Activated CD4-positive, alpha-beta T cell treated with anti-CD3 and anti-CD28 coated beads, Interleukin-2, Interleukin-6, amounts not matched to agents 100 ng/mL and 50 ng/mL, durations not matched to agents 16 hours and 8 hours (primary cell): ENCODE data around the gene SERPINA12.
"Not testable (repeated sequence)": the region's sequence is repeated elsewhere in the genome, so short reads cannot be mapped to it uniquely, and the experiment has no call there.

Experiments
- DNase-seq: peaks from one replicate; pipeline ENCODE4 v3.0.0-alpha.2; 2020

Gene SERPINA12

GRCh38 chr14:94535506-94535905, 26.2 kb upstream of the SERPINA12 start:
- no peak for DNase-seq

DNA sequence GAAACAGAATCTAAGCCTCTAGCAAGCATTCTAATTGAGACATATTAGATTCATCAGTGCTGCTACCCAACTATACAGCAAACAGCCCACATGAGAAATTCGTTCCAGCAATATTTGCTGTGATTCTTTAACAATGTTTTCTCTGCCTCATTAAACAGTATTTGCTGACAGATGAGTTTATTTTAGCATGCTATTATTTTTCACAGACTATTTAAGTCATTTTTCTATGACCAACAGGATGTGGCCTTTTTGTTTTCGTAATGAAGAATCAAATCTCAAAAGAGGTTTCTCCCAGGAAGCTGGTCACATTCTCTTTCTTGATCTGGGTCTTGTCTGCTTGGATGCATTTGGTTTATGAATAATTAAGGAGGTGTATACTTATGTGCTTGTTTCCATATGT, 23.2 kb upstream of the SERPINA12 start:
- DNase-seq: no peak

- no peak for DNase-seq
These were observed 21.9 kb upstream of the SERPINA12 start for GRCh38 chr14:94531187-94531586.

DNA sequence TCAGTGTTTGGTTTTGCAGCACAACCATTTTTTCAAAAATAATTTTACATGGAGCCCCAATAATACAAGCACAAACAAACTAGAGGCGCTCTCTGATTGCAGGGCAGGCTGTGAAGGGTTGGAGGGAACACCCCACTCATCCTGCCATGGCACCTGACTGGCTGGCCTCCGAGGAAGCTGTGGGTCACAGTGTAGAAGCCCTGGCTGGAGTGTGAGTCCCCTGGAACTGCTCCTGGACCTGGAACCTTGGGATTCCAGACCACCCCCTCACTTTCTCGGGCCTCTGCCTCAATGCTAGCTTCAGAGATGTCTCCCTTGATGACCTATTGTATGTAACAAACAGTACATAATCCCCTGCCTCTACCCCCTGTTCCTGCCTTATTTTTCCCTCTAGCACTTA, 14.8 kb upstream of the SERPINA12 start:
- no peak for DNase-seq

- no peak for DNase-seq
These were observed 14.0 kb upstream of the SERPINA12 start for GRCh38 chr14:94523265-94523664.

- no peak for DNase-seq
These were observed 13.0 kb upstream of the SERPINA12 start for GRCh38 chr14:94522115-94522724.

DNA sequence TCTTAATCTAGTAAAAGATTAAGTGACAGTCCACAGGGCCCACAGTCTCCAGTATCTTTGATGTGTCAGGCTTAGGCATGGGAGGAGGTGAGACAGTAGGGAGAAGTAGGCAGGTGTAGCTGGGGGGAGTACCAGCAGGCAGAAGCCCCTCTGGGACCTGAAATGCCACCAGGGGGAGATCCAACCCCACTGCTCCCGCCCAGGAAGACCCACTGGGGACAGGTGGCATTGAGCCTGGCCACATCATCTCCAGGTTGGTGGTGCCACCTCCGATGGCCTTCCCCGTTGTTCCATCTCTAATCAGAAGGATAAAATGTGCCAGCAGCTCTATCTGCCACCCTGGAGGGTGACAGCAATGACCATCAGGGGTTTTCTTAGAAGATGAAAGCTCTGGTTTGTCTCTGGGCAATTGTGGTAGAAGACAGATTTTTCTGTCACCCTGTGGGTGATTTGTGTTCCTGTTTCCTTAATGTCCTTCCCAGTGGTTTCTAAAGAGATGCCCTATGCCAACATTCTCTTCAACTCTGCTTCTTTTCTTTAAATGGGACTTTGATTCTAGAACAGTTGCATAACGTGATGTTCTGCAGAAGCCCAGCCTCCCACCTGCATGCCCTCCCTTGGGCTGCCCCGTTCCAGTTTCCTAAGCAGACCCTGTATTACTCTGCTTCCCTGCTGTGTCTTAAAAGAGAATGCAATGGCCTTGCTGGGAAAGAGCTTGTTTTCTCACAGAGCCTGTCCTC, 12.3 kb upstream of the SERPINA12 start:
- DNase-seq: no peak

DNA sequence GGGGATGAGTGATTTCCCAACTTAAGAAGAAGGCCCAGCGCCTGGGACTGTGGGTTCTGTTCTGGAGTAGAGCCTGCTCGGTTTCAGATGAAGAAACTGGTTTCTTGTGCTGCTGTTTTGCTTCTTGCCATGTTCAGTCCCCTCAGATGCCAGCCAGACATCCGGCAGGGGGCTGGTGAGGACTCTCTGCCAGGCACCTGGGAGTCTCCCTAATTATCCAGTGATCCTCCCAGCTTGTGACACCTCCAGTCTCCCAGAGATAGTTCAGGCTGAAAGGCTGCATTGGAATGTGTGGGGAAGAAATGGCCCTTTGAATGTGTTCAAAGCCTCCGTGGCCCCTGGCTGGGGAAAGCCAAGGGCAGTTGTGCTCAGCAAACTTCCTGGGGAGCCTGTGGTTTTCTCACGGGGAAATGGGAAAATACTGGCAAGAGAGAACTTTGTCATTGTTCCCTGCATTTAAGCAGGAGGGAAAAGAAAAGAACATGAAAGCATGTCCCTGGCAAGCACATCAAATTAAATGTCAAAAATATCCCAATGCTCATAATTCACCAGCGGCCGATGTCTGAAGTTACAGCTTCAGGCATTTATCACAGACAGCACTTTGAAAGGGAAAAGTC, 8.5 kb upstream of the SERPINA12 start:
- DNase-seq: no peak

DNA sequence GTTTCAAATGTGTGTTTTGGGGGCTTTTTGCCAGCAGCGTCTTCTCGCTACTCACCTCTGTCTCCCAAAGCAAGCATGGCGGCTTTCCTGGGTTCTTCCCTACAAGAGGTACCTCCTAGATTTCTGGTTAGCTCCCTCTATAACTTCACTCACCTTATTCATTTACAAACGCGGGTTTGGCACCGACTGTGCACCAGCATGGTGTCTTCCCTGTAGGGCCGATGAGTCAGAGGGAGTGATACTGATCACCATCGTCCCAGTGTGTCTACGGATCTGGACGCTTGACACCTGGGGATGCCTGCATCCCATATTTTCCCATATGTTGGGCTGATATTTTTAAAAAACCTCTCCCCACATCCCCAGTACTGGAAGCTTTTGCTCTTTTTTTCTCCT, 8.0 kb upstream of the SERPINA12 start:
- DNase-seq: no peak

GRCh38 chr14:94515856-94516255, 6.6 kb upstream of the SERPINA12 start:
- no peak for DNase-seq

- DNase-seq: no peak
These were observed 6.2 kb upstream of the SERPINA12 start for GRCh38 chr14:94515426-94515825.

GRCh38 chr14:94514351-94514750, 5.1 kb upstream of the SERPINA12 start:
- no peak for DNase-seq

GRCh38 chr14:94510481-94510880, 1.2 kb upstream of the SERPINA12 start:
- DNase-seq: not testable (repeated sequence)

- DNase-seq: no peak
These were observed 3.6 kb downstream of the SERPINA12 start for GRCh38 chr14:94505641-94506040.

DNA sequence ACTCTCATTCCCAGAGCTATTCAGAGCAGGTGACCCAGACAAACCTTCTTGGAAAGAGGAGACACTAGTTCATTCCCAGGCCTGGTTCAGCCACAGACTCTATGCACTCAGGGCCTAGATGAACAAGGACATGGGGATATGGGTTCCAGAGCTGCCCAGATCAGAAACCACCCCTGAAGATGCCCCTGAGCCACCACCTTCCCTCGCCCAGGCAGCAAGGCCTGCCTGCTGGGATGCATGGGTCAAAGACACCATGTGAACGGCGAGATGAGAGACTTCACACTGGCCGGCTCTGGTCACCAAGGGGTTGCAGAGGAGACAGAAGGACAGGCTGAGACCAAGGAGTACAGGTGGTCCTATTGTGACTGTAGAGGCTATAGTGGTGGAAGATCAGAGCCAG, 4.1 kb downstream of the SERPINA12 start:
- no peak for DNase-seq

DNA sequence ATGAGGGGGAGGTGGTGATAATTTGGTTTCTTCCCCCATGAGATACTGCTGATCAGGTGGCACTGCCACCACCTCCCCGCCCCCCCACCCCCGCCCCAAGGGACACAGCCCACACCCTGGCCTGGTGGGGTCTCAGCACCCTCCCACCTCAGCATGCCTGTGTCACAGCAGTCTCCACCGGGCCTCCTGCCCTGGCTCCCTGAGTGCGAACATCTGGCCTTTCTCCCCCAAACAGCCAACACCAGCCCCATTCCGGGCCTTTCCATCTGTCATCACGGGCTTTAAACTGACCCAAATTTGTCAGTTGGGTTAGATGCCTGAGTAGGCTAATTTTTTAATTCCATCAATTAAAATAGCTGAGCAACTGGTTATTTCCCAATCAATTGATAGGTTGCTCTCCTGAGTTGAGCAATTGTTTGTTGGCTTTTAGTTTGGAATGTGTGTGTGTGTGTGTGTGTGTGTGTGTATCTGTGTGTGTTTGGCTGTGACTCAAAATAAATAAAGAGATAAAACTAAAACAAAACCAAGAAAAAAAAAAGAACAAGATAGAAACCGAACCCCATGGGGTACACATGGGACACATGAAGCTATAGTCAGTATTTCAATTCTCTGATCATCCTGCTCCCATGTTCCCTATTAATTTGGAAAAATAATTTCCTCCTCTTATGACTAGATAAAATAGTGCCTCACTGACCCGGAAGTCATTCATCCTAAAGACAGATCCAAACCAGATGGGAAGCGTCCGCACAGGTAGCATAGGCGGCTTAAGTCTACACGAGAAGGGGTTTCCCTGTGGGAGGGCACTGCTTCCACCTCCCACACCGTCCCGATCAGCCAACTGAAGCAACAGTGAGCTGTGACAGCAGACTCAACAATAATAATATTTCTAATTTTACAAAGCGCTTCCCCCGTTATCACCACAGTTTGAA, 7.4 kb downstream of the SERPINA12 start:
- no peak for DNase-seq

DNA sequence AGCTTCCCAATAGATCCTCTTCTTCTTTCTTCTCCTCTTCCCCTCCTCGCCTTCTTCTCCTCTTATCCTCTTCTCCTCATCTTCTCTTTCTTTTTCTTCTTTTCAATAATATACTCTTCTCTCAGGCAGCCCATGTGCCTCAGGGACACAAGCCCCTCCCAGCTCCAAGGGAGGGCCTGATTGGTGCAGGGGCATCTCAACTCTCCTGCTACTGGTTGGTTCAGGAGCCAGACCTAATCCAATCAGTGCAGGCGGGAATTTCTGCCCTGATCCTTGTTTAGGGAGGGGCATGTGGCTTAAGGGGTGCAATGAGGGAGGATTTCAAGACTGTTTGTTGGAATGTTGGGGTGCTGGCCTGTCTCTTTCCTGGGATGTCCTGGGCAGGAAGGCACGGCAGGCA, 9.0 kb downstream of the SERPINA12 start:
- no peak for DNase-seq

GRCh38 chr14:94499673-94500072, 9.6 kb downstream of the SERPINA12 start:
- DNase-seq: no peak

DNA sequence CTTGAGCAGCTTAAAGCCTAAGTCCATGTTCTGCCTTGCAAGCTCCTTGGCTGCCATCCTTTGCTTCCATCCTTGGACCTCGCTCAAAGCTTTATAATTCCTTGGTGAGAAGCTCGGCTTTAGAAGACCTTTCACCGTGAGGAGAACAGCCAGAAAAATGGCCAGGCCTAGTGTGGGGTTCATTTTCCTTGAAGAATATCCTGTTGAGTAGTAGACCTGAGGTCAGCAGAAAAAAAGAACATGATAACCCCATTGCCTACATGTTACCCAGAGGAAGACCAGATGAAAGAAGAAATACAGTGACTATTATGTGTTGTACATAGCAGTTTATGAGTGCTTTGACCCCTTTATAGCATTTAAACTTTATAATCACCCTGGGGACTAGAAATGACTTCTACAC, 11.1 kb downstream of the SERPINA12 start:
- DNase-seq: no peak

- DNase-seq: no peak
These were observed 15.2 kb downstream of the SERPINA12 start for GRCh38 chr14:94494085-94494484.

DNA sequence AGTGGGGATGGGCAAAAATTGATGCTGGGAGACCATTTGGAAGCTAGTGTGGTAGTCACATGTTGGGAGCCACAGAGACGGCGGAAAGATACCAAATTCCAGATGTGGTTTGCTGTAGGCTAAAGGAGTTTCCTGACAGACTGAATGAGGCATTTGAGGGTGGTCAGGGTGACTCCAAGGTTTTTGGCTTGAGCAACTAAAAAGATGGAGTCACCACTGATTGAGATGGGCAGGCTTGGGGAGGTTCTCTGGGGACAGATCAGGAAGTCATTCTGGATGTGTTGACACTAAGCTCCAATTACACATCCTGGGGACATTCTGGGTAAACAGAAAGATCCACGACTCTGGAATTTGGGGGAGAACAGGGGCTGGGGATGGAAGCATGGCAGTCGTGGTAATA, 17.8 kb downstream of the SERPINA12 start:
- no peak for DNase-seq

GRCh38 chr14:94489336-94489735, 19.9 kb downstream of the SERPINA12 start:
- no peak for DNase-seq

GRCh38 chr14:94486883-94487282, 22.4 kb downstream of the SERPINA12 start:
- no peak for DNase-seq
